Bronchus fibroblast of lung (primary cell): ENCODE results near the gene KDM5C. TPM values are rescaled to one million over a fixed set of nuclear protein-coding genes. Genes with fewer than 3 reads are reported as not detected.

Source experiments
- total RNA-seq: library from RNA; depleted of rRNA; stranded (reverse); fragments of >200 nt; gene quantifications from 2 replicates; pipeline ENCODE4 v1.2.3, GENCODE V29; 2015

KDM5C gene
- total RNA-seq: 41.0 and 49.4 TPM in 2 replicates

GRCh38 chrX:53224860-53225797 is at the start of gene KDM5C:
KDM5C (minus strand) TSS chrX:53225207; CDS start chrX:53224889, 318 bp downstream.

Other genes with a start within 250 kb of the KDM5C start
- 3.7 and 4.0 TPM in 2 replicates for gene GPR173, start 176.4 kb downstream of the KDM5C start, total RNA-seq
- gene TSPYL2, start 142.8 kb downstream of the KDM5C start, total RNA-seq: 8.8 and 9.9 TPM in 2 replicates
- gene KANTR, start 131.1 kb downstream of the KDM5C start, total RNA-seq: 1.3 and 1.9 TPM in 2 replicates
- gene IQSEC2, start 56.4 kb upstream of the KDM5C start, total RNA-seq: 9.4 and 10.6 TPM in 2 replicates
- gene SMC1A, start 197.4 kb upstream of the KDM5C start, total RNA-seq: 26.2 and 36.7 TPM in 2 replicates
- 0.15 TPM in 1 of 2 replicates, not detected in the other for gene RIBC1, start 197.7 kb upstream of the KDM5C start, total RNA-seq
- gene HSD17B10, start 209.2 kb upstream of the KDM5C start, total RNA-seq: 66.9 and 72.4 TPM in 2 replicates